HUES64 (cell line): ENCODE results near the gene LEMD2.

Experiments used
- H3K27ac ChIP-seq: 2 replicates; pipeline ENCODE4 v1.7.0; 2013; ENCODE audit warnings: low read depth, low read length, inconsistent platforms
- H3K27me3 ChIP-seq: 2 replicates; pipeline ENCODE4 v1.6.1; 2013; ENCODE audit warnings: mild to moderate bottlenecking, low read length; ENCODE audit not compliant: insufficient read depth
- H3K36me3 ChIP-seq: 2 replicates; pipeline ENCODE4 v1.6.1; 2013; ENCODE audit warnings: mild to moderate bottlenecking, low read length; ENCODE audit not compliant: insufficient read depth
- H3K4me1 ChIP-seq: 2 replicates; pipeline ENCODE4 v1.6.1; 2013; ENCODE audit warnings: mild to moderate bottlenecking, low read length, moderate library complexity; ENCODE audit not compliant: insufficient read depth
- H3K4me3 ChIP-seq: 2 replicates; pipeline ENCODE4 v1.5.1; 2013; ENCODE audit warnings: mild to moderate bottlenecking, low read length, moderate library complexity
- H3K9ac ChIP-seq: 2 replicates; pipeline ENCODE4 v1.6.1; 2013; ENCODE audit warnings: mild to moderate bottlenecking, low read depth, low read length
- H3K9me3 ChIP-seq: 2 replicates; pipeline ENCODE4 v1.6.1; 2013; ENCODE audit warnings: low read depth, low read length; ENCODE audit not compliant: insufficient read depth
- WGBS: fragments of 150-250, 120-280 bp; methylation state at CpG from one replicate; pipeline ENCODE4 v1.1.7; 2013; ENCODE audit warnings: missing lambda C conversion rate; 5-methylcytosine and 5-hydroxymethylcytosine counted together

LEMD2 gene

DNA sequence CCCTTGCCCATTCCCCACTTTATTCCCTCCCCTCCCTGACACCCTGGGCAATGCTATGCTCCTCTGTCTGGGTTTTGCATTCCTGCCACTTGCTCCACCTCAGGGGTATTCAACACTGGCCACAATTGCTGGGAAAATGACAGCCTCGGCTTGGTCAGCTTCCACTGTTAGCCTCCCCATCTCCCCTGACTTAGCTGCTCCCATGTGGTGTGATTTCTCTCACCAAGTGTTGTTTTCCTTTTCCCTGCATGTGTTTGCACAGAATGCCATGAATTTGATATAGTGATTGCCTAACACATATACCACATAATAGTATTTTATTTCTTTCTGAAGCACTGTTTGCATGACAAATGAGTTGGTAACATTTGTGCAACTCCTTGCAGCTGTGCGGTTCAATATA, 1.4 kb upstream of the LEMD2 start:
- Histone ChIP-seq H3K9ac (no peak overlapping the region), H3K27me3 (no peaks in the 10 kb centered on the region), H3K4me1 (peaks cover 68% of the 10 kb centered on the region), H3K4me3 (no peak overlapping the region), H3K9me3 (no peaks in the 10 kb centered on the region), H3K36me3 (peaks cover 10% of the 10 kb centered on the region; the same call in 1 of the 2 replicates), H3K27ac (peak overlapping the region; percentile 3; the same call in 1 of the 2 replicates)
- WGBS: 67% methylated on average over 2 of the region's 2 CpGs

DNA sequence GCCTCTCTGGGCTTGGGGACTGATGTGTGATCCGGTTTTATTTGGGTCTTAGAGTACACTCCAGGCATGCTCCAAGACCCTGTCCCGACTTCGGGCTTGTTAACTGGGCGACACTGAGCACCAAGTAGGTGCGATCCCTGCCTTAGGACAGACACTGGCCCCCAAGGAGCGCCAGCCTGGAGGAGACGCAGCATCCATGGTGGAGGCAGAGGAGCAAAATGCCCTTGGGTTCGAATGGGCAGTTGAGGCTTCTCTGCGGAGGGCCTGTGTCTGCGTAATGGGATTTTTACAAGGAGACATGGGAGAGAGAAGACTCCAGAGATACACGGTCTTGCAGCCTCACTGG, 593 bp upstream of the LEMD2 start:
- peak overlapping the region; percentile 24 for H3K9ac ChIP-seq
- 90% methylated on average over 11 of the region's 11 CpGs for WGBS
- peak overlapping the region; percentile 72 for H3K27ac ChIP-seq
- peaks cover 63% of the 10 kb centered on the region for H3K4me1 ChIP-seq
- peak overlapping the region; percentile 83 for H3K4me3 ChIP-seq
- H3K27me3 ChIP-seq: no peaks in the 10 kb centered on the region
- H3K9me3 ChIP-seq: no peaks in the 10 kb centered on the region
- peaks cover 16% of the 10 kb centered on the region for H3K36me3 ChIP-seq

DNA sequence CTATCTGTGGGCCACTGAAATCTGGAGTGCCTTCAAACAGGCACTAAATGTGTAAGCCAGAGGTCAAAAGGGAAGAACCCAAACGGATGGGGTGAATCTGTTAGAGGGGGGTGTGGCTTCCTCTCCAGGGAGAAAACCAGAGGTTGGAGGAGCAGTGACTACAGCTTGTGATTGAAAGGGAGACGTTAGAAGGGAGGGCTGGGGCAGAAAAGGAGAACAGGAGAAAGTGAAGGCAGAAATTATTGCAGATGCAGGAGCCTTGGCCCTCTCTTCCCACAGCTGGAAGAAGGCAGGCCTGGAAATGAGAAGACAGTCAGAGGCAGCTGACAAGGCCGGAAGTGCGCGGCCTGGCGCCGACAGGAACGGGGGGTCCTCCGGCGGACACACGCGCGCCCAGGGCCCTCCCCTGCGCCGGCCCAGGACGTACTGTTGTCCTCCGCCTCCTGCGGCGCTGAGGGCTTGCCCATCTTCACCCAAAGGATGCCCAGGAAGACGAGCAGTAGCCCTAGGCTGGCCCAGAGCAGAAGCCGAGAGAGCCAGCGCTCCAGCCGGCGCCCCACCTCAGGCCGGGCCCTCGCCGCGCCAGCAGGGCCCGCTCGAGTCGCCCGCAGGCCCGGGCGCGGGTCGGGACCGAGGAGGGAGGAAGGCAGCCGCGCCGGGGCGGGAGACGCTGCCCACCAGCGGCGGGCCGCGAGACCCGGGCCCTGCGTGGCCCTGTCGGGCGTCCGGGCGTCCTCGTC, 806 bp downstream of the LEMD2 start:
- under 1% methylated on average over 53 of the region's 53 CpGs for WGBS
- Histone ChIP-seq H3K9ac (peak overlapping the region; percentile 86), H3K4me1 (peaks cover 59% of the 10 kb centered on the region), H3K9me3 (no peaks in the 10 kb centered on the region), H3K4me3 (peak overlapping the region; percentile 83), H3K27me3 (no peaks in the 10 kb centered on the region), H3K36me3 (peaks cover 29% of the 10 kb centered on the region), H3K27ac (peak overlapping the region; percentile 80)

DNA sequence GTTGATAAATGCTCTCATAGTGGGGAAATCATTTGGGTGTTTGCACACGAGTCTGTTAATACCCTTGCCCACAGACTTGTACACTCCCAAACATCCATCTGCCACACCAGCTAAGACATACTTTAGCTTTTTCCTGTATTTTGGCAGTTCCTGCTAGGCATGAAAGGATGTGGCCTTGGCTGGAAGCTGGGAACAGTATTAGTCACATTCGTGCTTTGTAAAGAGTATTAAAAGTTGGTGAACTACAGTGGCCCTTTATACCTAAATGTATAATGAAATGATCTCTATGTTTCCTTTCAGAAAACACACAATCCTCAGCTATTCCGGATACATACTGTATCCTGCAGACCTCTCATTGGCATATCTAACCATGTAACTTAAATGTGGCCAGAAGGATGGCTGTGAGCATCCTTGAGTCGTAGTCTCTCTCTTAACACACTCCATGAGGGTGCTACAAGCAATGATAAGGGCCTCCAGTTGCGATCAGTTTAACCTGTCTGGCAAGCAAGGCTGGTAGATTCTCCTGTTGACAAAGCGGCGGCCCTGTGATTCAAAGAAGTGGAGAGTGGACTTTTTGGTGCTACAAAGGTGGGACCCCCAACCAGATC, 1.5 kb downstream of the LEMD2 start:
- H3K9me3 ChIP-seq: no peaks in the 10 kb centered on the region
- no peaks in the 10 kb centered on the region for H3K27me3 ChIP-seq
- 85% methylated on average over 7 of the region's 7 CpGs for WGBS
- peaks cover 35% of the 10 kb centered on the region for H3K36me3 ChIP-seq
- H3K4me3 ChIP-seq: peak overlapping the region; percentile 83
- peak overlapping the region; percentile 86; the same call in 1 of the 2 replicates for H3K9ac ChIP-seq
- H3K27ac ChIP-seq: peak overlapping the region; percentile 80
- peaks cover 56% of the 10 kb centered on the region for H3K4me1 ChIP-seq

DNA sequence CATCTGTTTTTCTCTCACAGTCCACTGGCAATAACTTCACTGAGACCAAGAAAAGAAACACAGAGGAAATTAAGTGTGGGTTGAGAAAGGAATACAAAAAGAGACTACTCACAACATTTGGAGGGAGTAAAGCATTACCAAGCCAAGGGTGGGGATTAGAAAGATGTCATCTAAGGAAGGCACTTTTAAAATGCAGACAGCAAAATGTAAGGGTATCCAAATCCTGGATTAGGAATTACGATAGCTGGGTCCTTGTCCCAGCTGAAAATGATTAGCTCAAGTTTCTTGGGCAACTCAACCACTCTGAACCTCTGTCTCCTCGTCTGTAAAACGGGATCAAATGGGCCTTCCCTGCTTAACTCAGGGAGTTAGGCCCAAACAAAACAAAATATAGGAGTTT, 2.2 kb downstream of the LEMD2 start:
- H3K27ac ChIP-seq: no peak overlapping the region; the same call in 1 of the 2 replicates
- H3K4me3 ChIP-seq: 0 out of 2 replicates have a peak overlapping the region, but pooled peaks have one; percentile 83
- no peaks in the 10 kb centered on the region for H3K9me3 ChIP-seq
- no peak overlapping the region for H3K9ac ChIP-seq
- WGBS: 89% methylated on average over 3 of the region's 3 CpGs
- peaks cover 62% of the 10 kb centered on the region for H3K4me1 ChIP-seq
- H3K27me3 ChIP-seq: no peaks in the 10 kb centered on the region
- peaks cover 41% of the 10 kb centered on the region for H3K36me3 ChIP-seq

DNA sequence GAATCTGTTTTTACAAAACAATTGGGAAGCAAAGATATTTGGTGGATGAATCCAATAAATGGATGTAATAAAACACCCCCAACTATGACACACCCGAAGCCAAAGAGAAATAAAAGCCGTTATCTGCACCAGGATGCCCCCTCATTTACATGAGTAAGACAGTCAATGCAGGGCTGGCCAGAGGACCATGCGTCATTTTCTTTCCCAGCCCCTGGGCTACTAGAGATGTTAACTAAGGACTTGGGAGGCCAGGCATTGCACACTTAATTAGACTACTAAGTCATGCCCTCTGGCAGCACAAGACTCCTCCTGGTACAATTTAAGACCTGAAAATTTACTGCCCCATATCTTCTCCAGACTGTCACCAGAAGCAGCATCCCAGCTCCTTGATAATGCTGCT, 3.2 kb downstream of the LEMD2 start:
- Histone ChIP-seq H3K36me3 (peaks cover 43% of the 10 kb centered on the region), H3K4me3 (no peak overlapping the region), H3K9me3 (no peaks in the 10 kb centered on the region), H3K27me3 (no peaks in the 10 kb centered on the region), H3K9ac (no peak overlapping the region; the same call in 1 of the 2 replicates), H3K27ac (peak overlapping the region; percentile 27; the same call in 1 of the 2 replicates), H3K4me1 (peaks cover 62% of the 10 kb centered on the region)
- WGBS: 51% methylated on average over 3 of the region's 3 CpGs

DNA sequence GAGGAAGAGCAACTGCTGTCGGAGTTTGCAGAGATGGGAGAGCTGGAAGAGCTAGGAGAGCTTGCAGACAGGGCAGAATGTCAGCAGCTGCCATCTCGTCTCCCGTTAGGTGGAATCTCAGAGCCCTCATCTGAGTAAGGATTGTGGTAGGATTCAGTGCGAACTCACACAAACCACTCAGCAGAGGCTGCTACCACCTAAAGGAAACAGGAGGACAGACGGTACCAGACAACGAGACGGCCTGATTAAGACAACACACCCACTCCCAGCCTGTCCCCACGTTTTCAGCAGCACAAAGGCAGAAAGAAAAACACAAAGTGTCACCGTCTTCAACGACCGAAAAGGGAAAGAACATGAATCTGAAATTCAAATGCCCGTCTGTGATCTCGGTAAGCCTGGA, 4.1 kb downstream of the LEMD2 start:
- H3K9ac ChIP-seq: no peak overlapping the region
- peaks cover 53% of the 10 kb centered on the region for H3K36me3 ChIP-seq
- 82% methylated on average over 13 of the region's 13 CpGs for WGBS
- no peaks in the 10 kb centered on the region for H3K27me3 ChIP-seq
- H3K9me3 ChIP-seq: no peaks in the 10 kb centered on the region
- H3K4me3 ChIP-seq: no peak overlapping the region
- peaks cover 64% of the 10 kb centered on the region for H3K4me1 ChIP-seq
- H3K27ac ChIP-seq: no peak overlapping the region

DNA sequence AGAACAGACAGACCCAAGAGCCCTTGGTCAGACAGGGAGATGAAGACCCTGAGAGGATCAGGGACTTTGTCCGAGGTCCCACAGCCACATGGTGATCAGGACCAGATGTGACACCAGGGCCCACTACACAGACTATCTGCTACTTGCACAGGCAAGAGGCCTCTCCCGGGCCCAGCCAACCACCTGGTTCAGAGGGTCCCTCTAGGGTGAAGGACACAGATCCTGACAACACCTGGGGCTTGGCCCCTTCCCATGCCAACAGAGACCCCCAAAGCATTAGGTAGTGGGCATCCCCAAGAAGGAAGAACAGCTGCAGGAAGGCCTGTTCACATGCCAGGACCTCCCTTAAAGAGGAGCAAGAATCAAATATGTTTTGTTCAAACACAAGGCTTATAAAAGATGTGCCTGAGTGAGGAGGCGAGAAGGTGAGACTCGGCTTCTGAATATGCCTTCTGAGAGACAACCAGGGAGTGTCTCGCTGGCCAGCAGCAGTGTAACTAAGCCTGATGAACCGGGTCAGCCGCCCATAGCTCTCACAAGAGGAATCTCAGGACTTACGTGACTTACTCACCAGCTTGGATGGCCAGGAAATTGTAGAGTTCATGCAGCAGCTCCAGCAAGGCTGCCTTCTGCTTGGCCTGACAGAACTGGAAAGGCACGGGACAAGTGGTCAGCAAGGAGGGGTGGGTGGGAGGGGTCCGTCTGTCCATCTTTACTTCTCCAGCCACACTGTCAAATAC, 5.0 kb downstream of the LEMD2 start:
- peaks cover 61% of the 10 kb centered on the region for H3K36me3 ChIP-seq

DNA sequence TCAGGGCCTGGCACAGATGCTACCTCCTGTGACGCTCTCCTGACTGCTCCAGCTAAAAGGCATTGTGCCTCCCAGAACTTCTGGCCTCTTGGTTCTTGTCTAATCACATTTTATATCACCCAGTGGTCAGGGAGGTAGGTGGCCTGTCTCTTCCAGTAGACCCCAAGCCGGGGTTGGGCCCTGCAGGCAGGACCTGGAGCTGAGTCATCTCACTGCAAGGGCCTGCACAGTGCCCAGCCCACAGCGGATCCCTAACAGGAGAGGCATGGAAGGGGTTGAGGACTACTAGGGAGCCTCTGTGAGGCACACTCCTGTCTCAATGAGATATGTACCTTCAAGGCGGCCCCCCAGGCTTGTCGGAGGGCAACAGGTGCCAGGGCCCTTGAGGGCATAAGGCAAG, 6.4 kb downstream of the LEMD2 start:
- peaks cover 74% of the 10 kb centered on the region for H3K36me3 ChIP-seq
- peak overlapping the region; percentile 96 for H3K27ac ChIP-seq
- H3K9me3 ChIP-seq: no peaks in the 10 kb centered on the region
- H3K9ac ChIP-seq: peak overlapping the region; percentile 56; the same call in 1 of the 2 replicates
- peaks cover 73% of the 10 kb centered on the region for H3K4me1 ChIP-seq
- H3K27me3 ChIP-seq: no peaks in the 10 kb centered on the region
- whole genome bisulfite sequencing: 95% methylated on average over 5 of the region's 5 CpGs
- no peak overlapping the region for H3K4me3 ChIP-seq

More for the DNA sequence above, 5.0 kb downstream of the LEMD2 start:
- H3K9me3 ChIP-seq: no peaks in the 10 kb centered on the region
- 95% methylated on average over 8 of the region's 10 CpGs for whole genome bisulfite sequencing
- no peak overlapping the region for H3K4me3 ChIP-seq
- H3K27ac ChIP-seq: no peak overlapping the region
- peaks cover 65% of the 10 kb centered on the region for H3K4me1 ChIP-seq
- H3K9ac ChIP-seq: no peak overlapping the region
- H3K27me3 ChIP-seq: no peaks in the 10 kb centered on the region

DNA sequence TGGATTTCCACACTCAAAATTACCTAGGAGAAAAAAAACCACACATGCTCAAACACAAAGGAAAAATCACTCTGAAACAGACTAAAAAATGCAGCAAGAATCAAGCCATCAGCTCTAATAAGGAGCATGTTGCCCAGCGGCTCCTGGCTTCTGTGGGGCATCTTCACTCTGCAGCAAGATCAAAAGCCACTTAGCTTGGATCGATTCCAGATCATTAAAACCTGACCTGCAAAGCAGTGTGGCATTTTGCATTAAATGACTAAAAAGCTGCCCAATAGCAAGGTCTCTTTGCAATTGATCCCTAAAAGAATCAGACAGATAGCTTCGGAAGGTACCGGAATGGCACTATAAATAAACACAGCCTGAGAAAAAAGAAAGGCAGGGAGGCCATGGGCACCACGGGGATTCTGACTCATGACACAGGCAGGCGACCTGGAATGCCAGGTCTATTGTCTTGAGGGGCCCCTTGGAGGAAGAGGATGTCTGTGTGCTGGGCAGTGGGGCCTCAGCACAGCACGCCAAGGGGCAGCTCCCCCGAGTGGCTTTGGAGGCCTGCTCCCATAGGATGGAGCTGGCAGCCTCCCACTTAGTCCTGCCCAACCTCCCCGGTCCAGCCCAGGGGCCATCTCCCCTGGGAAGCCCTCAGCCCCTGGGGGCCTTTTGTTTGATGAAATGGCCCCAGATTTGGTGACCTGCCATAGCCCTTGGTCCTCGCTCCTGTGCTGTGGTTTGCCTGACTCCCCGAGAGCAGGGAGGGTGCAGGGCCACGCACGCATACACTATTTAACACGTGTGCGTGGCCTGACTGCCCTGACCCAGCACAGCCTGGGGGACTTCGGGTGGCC, 7.6 kb downstream of the LEMD2 start:
- WGBS: 57% methylated on average over 16 of the region's 16 CpGs
- peak overlapping the region; percentile 56 for H3K9ac ChIP-seq
- peak overlapping the region; percentile 96 for H3K27ac ChIP-seq

More for the DNA sequence above, 7.6 kb downstream of the LEMD2 start:
- Histone ChIP-seq H3K9me3 (no peaks in the 10 kb centered on the region), H3K27me3 (no peaks in the 10 kb centered on the region), H3K4me3 (no peak overlapping the region; the same call in 1 of the 2 replicates), H3K4me1 (peaks cover 60% of the 10 kb centered on the region), H3K36me3 (peaks cover 84% of the 10 kb centered on the region)
